SK-N-MC (cell line): ENCODE results near the gene PHC2.

Source experiments
- EZH2 ChIP-seq: fragments of 200-600 bp; sonication (generic); IDR thresholded peaks from one replicate; pipeline ENCODE4 v1.6.1; 2017; ENCODE audit warnings: antibody characterized with exemption
- FOXP2 ChIP-seq: optimal IDR thresholded peaks from 2 replicates; pipeline ENCODE3; 2011; ENCODE audit warnings: mild to moderate bottlenecking, moderate library complexity; ENCODE audit not compliant: insufficient read depth; ENCODE audit errors: extremely low read length, control extremely low read depth
- POLR2AphosphoS5 ChIP-seq: IDR thresholded peaks from 2 replicates; pipeline ENCODE4 v1.6.1; 2012; ENCODE audit warnings: mild to moderate bottlenecking, low read depth, low read length, borderline replicate concordance

DNA sequence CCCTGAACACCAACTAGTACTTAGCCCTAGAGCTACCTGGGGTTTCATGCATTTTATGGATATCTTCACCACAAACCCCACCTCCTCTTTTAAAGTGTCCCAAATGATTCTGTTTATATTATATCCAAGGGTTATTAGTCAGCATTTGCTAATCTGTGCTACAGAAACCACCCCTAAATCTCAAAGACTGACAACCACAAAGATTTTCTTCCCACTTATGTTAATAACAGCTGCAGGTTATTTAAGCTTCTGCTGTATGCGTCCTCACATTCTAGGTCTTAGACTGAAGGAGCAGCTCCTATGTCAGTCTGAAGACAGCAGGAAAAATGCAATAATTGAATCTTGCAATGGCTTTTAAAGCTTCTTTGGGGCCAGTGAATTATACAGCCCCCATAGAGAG, 11.2 kb upstream of the PHC2 start:
- TF ChIP-seq EZH2 (no peak), POLR2AphosphoS5 (no peak), FOXP2 (no peak)
